Activated T-cell treated with anti-CD3 and anti-CD28 coated beads, Interleukin-2, amount 50 U/mL, for 4 hours (primary cell): Measurements from ENCODE around the gene PTPRE. TPM values are rescaled to one million over a fixed set of nuclear protein-coding genes. Genes with fewer than 3 reads are reported as not detected.
A peak's percentile ranks its signal among the peaks of the same experiment; 100 is the strongest.

Experiments used
- ATAC-seq, 2 donors: fragments of 200-7000 bp; cut with Tn5 transposase; one replicate each; pipeline ENCODE4 v1.10.0; 2021
- DNase-seq: peaks from one replicate; pipeline ENCODE4 v3.0.0-alpha.2; 2020
- H3K27me3 Mint-ChIP-seq: one replicate; pipeline ENCODE4 v1.8.0; 2021; ENCODE audit warnings: low read depth, mixed read lengths
- H3K36me3 Mint-ChIP-seq: one replicate; pipeline ENCODE4 v1.8.0; 2022; ENCODE audit warnings: mixed read lengths; ENCODE audit not compliant: insufficient read depth
- H3K4me1 Mint-ChIP-seq: one replicate; pipeline ENCODE4 v1.8.0; 2021; ENCODE audit warnings: low read depth, mixed read lengths
- H3K4me3 Mint-ChIP-seq: one replicate; pipeline ENCODE4 v1.8.0; 2021; ENCODE audit warnings: mild to moderate bottlenecking, moderate library complexity, mixed read lengths
- H3K9me3 Mint-ChIP-seq: one replicate; pipeline ENCODE4 v1.8.0; 2021; ENCODE audit warnings: mixed read lengths
- total RNA-seq, 3 donors: library from RNA; stranded (reverse); gene quantifications; one replicate each; pipeline ENCODE4 v1.2.1, GENCODE V29; 2021

The PTPRE gene
- total RNA-seq, 3 donors from 2014 or later: 35.8 to 49.1 (median 46.1) TPM

DNA sequence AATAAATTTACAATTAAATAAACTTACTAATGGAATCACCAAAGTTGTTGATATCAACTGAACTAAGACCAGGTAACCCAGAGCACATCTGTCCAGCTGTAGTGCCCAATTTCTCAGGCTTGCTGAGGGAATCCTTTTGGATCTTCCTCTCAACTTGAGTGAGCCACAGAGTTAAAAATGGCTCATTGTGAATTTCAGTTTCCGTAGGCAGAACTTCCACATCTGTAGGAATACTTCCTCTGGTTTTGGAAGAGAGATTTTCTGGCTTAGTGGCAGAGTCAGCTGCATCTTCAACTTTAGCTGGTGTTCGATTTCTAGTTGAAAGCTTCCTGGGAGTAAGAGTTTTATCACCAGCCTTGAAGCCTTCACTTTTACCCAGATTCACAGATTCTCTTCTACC, 208.0 kb downstream of the PTPRE start:
- Mint-ChIP-seq H3K36me3 (no peaks in the 10 kb centered on the region), H3K9me3 (no peaks in the 10 kb centered on the region), H3K4me1 (no peaks in the 10 kb centered on the region), H3K27me3 (no peaks in the 10 kb centered on the region), H3K4me3 (no peak overlapping the region)
- ATAC-seq: no peak
- DNase-seq: no peak

GRCh38 chr10:128115356-128115755, 208.5 kb downstream of the PTPRE start:
- H3K27me3 Mint-ChIP-seq: no peaks in the 10 kb centered on the region
- H3K4me1 Mint-ChIP-seq: no peaks in the 10 kb centered on the region
- no peaks in the 10 kb centered on the region for H3K9me3 Mint-ChIP-seq
- DNase-seq (no peak), ATAC-seq (no peak)
- H3K4me3 Mint-ChIP-seq: no peak overlapping the region
- no peaks in the 10 kb centered on the region for H3K36me3 Mint-ChIP-seq

DNA sequence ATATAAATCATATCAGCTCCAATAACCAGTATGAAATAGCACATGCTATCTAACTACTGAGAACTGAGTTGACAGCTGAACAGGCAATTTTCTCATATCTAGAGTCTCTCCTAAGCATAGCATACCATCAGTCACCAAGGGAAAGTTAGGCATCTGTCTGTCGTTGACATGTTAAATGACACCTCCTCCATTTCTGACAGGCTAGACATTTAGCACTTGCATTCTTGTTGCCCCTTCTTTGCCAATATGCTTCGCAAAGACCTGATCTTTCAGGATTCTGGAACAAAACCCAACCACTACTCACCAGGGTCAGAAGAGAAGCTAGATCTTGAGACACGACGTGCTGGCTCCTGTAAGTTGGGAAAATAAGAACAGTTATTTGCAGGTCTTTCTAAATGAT, 209.3 kb downstream of the PTPRE start:
- Mint-ChIP-seq H3K27me3 (no peaks in the 10 kb centered on the region), H3K36me3 (no peaks in the 10 kb centered on the region), H3K4me1 (peaks cover 4% of the 10 kb centered on the region), H3K4me3 (no peak overlapping the region), H3K9me3 (no peaks in the 10 kb centered on the region)
- ATAC-seq (no peak), DNase-seq (no peak)

- ATAC-seq: no peak
- H3K4me1 Mint-ChIP-seq: peaks cover 4% of the 10 kb centered on the region
These were observed 210.1 kb downstream of the PTPRE start for GRCh38 chr10:128116851-128117615.

DNA sequence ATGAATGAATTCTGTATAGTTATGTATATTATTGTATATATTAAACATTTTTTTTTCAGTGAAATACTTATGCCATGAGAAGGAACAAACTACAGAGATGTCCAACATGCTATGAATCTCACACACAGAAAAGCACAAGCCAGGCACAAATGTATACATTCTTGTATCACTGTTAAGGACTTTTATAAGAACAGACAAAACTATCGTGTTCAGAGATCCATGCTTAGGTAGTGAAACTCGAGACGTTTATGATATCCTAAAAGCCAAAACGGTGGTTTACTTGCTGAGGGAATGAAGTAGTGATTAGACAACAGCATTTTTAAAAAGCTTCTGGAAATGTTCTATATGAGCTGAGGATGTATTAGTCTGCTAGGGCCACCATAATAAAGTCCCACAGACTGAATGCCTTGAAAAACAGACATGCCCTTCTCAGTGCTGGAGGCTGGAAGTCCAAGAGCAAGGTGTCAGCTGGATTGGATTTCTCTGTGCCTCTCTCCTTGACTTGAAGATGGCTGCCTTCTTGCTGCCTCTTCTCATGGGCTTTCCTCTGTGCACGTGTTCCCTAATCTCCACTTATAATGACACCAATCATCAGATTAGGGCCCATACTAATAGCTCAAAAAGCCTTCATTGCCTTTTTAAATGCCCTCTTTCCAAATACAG, 215.0 kb downstream of the PTPRE start:
- no peaks in the 10 kb centered on the region for H3K9me3 Mint-ChIP-seq
- DNase-seq (no peak), ATAC-seq (no peak)
- peaks cover 28% of the 10 kb centered on the region for H3K4me1 Mint-ChIP-seq
- H3K4me3 Mint-ChIP-seq: no peak overlapping the region
- peaks cover 28% of the 10 kb centered on the region for H3K27me3 Mint-ChIP-seq
- no peaks in the 10 kb centered on the region for H3K36me3 Mint-ChIP-seq

More at GRCh38 chr10:128116851-128117615, 210.1 kb downstream of the PTPRE start:
- no peak for DNase-seq
- no peak overlapping the region for H3K4me3 Mint-ChIP-seq
- H3K36me3 Mint-ChIP-seq: no peaks in the 10 kb centered on the region
- no peaks in the 10 kb centered on the region for H3K9me3 Mint-ChIP-seq
- no peaks in the 10 kb centered on the region for H3K27me3 Mint-ChIP-seq

GRCh38 chr10:128122931-128123330, 216.0 kb downstream of the PTPRE start:
- H3K27me3 Mint-ChIP-seq: peaks cover 28% of the 10 kb centered on the region

DNA sequence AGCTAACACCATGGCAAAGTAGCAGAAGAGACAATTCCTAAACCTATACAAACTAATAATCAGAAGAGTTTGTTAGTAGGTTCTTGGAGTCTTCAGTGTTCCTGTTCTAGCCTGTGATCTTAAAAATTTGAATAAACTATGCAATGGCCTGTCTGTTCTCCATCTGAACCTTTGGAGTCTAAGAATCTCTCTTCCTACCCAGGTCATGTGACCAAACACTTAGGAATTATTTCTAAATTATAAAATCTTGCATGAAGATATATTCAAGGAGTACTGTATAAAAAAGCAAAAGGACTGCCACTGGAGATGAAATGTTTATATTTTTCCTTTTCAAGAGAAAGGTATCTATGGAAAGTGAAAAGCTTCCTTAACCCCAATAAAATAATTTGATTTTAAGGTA, 216.9 kb downstream of the PTPRE start:
- Mint-ChIP-seq H3K36me3 (no peaks in the 10 kb centered on the region), H3K4me3 (no peak overlapping the region), H3K4me1 (peaks cover 32% of the 10 kb centered on the region), H3K27me3 (peaks cover 28% of the 10 kb centered on the region), H3K9me3 (no peaks in the 10 kb centered on the region)
- no peak for DNase-seq
- no peak for ATAC-seq

More at GRCh38 chr10:128122931-128123330, 216.0 kb downstream of the PTPRE start:
- Mint-ChIP-seq H3K9me3 (no peaks in the 10 kb centered on the region), H3K4me1 (peaks cover 32% of the 10 kb centered on the region), H3K4me3 (no peak overlapping the region), H3K36me3 (no peaks in the 10 kb centered on the region)
- ATAC-seq (no peak), DNase-seq (no peak)

DNA sequence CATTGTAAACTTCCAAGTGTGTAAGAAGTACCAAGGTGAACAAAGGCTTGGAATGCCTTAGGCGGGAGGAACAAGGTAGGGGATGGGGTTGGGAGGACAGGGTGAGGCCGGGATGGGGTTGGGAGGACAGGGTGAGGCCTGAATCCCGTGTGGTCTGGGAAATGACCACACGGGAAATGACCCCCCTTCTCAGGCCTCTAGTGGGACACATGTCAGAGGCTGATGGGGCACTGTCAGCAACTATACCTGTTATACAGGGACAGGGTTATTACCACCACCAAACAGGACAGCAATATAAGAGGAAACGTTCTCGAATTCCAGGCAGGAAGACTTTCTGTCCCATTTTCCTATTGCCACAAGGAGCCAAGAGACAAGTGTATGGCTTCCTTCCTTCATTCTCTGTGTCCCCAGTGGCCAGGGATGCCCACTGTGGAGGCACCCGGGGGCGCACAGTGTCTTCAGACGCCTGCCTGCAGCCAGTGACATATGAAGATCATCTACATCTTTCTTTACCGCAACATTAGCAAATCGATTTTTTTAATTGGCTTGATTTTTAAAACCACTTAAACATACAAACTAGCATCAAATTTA, 218.0 kb downstream of the PTPRE start:
- no peaks in the 10 kb centered on the region for H3K9me3 Mint-ChIP-seq
- H3K4me1 Mint-ChIP-seq: peaks cover 32% of the 10 kb centered on the region
- H3K27me3 Mint-ChIP-seq: peaks cover 28% of the 10 kb centered on the region
- DNase-seq (no peak), ATAC-seq (no peak)
- peak overlapping the region; percentile 90 for H3K4me3 Mint-ChIP-seq
- no peaks in the 10 kb centered on the region for H3K36me3 Mint-ChIP-seq

DNA sequence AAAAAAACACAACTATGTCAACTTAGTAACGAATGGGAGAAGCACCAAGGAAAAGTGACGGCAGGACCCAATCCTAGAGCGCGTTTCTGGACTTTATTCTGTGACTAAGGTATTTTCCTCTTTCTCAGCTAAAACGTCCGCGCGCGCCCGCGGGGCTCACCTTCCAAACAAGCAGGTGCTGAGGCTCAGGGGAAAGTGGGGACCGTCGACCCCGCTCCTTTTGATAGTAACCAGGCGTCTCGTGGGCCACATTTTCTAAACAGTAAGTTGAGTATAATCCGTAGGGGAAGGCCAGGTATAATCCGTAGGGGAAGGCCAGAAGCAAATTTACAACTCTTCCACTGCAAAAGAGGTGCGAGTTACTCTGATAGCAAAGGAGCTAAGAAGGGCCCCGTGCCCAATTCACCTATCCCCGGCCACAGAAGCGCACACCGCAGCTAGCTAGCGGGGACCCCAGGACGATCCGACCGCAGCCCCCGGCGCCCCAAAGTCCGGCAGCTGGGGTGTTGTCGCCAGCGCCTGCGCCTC, 218.6 kb downstream of the PTPRE start:
- ATAC-seq (no peak), DNase-seq (peak; percentile 11)
- no peaks in the 10 kb centered on the region for H3K9me3 Mint-ChIP-seq
- H3K4me3 Mint-ChIP-seq: peak overlapping the region; percentile 90
- H3K36me3 Mint-ChIP-seq: no peaks in the 10 kb centered on the region
- peaks cover 28% of the 10 kb centered on the region for H3K27me3 Mint-ChIP-seq
- H3K4me1 Mint-ChIP-seq: peaks cover 32% of the 10 kb centered on the region

GRCh38 chr10:128125944-128126764, 219.3 kb downstream of the PTPRE start, which contains the start of gene MKI67:
Gene MKI67 (minus strand): TSS chr10:128126423. CDS start chr10:128125667, 756 bp downstream.
- Mint-ChIP-seq H3K36me3 (no peaks in the 10 kb centered on the region), H3K9me3 (no peaks in the 10 kb centered on the region), H3K4me3 (peak within 1 kb of the TSS; percentile 90), H3K27me3 (peaks cover 28% of the 10 kb centered on the region), H3K4me1 (peaks cover 28% of the 10 kb centered on the region)
- peak; percentile 87 for DNase-seq
- peak; percentile 87 to 88 for ATAC-seq

GRCh38 chr10:128128582-128128981, 221.7 kb downstream of the PTPRE start:
- Mint-ChIP-seq H3K4me1 (peaks cover 23% of the 10 kb centered on the region), H3K36me3 (no peaks in the 10 kb centered on the region), H3K9me3 (no peaks in the 10 kb centered on the region), H3K27me3 (peaks cover 19% of the 10 kb centered on the region), H3K4me3 (no peak overlapping the region)
- no peak for ATAC-seq
- no peak for DNase-seq

GRCh38 chr10:128130051-128130450, 223.1 kb downstream of the PTPRE start:
- H3K27me3 Mint-ChIP-seq: peaks cover 5% of the 10 kb centered on the region
- no peak for DNase-seq
- no peaks in the 10 kb centered on the region for H3K36me3 Mint-ChIP-seq
- peaks cover 11% of the 10 kb centered on the region for H3K4me1 Mint-ChIP-seq
- H3K4me3 Mint-ChIP-seq: no peak overlapping the region
- ATAC-seq: no peak
- no peaks in the 10 kb centered on the region for H3K9me3 Mint-ChIP-seq
